Left lung (tissue), 10 donors: ENCODE results near the gene PAMR1. TPM values are rescaled to one million over a fixed set of nuclear protein-coding genes. Genes with fewer than 3 reads are reported as not detected.

Experiments
- ATAC-seq: fragments of 200-7000 bp; cut with Tn5 transposase; one replicate; pipeline ENCODE4 v1.9.1; 2020; ENCODE audit warnings: moderate library complexity
- DNase-seq, 4 donors: peaks; one replicate each; pipeline ENCODE4 v3.0.0-alpha.2; 2013 to 2020
- H3K27ac ChIP-seq, 2 donors: fragments of 200-600 bp; sonication (generic) in 1 of 2; one replicate each; pipeline versions ENCODE4 v1.5.0 to v1.8.0; 2020 to 2021
- H3K27me3 ChIP-seq, 2 donors: fragments of 200-600 bp; sonication (generic) in 1 of 2; one replicate each; pipeline versions ENCODE4 v1.5.0 to v1.8.0; 2020 to 2021
- H3K36me3 ChIP-seq, 2 donors: fragments of 200-600 bp; sonication (generic) in 1 of 2; one replicate each; pipeline versions ENCODE4 v1.5.0 to v1.8.0; 2020 to 2021
- H3K4me1 ChIP-seq, 2 donors: fragments of 200-600 bp; one replicate each; pipeline ENCODE4 v1.8.0; 2021
- H3K4me3 ChIP-seq, 2 donors: fragments of 200-600 bp; sonication (generic) in 1 of 2; one replicate each; pipeline versions ENCODE4 v1.5.0 to v1.8.0; 2020 to 2021; ENCODE audit warnings: mild to moderate bottlenecking in 1 of 2
- H3K9me3 ChIP-seq, 2 donors: fragments of 200-600 bp; sonication (generic) in 1 of 2; one replicate each; pipeline versions ENCODE4 v1.5.0 to v1.8.0; 2020 to 2021
- intact Hi-C, 2 donors: fragments of 100-400 bp; cut with DNase I; formaldehyde crosslinking; loops; one replicate each; pipeline versions ENCODE4 v1.11.2 to v1.14.2; 2022
- polyA plus RNA-seq, 6 donors: library from polyadenylated mRNA; unstranded; fragments of 120-200 nt; gene quantifications; one replicate each; pipeline ENCODE4 v1.2.1, GENCODE V29; 2013; ENCODE audit not compliant: insufficient read length in 6 of 6
- total RNA-seq, 2 donors: library from RNA; stranded (reverse); fragmentation: NEBNext Ultra II Directional; extraction: Animal tissue kit (Norgen Biotek cat#: 25700); gene quantifications; one replicate each; pipeline ENCODE4 v1.2.1, GENCODE V29; 2021
- TF ChIP-seq, protein P1 (sequence below), 2 donors: fragments of 200-600 bp; sonication (generic) in 1 of 2; IDR thresholded peaks; one replicate each; pipeline versions ENCODE4 v1.5.0 to v1.8.0; 2021; ENCODE audit warnings: antibody characterized with exemption in 2 of 2
- donor health status: DM: no; HTN: yes; CAD: no.
- donor health status: DM: no; HTN: no; CAD: no.

PAMR1 gene
- total and polyA plus RNA-seq, 8 donors: 0.65 to 14.4 (median 9.1) TPM

DNA sequence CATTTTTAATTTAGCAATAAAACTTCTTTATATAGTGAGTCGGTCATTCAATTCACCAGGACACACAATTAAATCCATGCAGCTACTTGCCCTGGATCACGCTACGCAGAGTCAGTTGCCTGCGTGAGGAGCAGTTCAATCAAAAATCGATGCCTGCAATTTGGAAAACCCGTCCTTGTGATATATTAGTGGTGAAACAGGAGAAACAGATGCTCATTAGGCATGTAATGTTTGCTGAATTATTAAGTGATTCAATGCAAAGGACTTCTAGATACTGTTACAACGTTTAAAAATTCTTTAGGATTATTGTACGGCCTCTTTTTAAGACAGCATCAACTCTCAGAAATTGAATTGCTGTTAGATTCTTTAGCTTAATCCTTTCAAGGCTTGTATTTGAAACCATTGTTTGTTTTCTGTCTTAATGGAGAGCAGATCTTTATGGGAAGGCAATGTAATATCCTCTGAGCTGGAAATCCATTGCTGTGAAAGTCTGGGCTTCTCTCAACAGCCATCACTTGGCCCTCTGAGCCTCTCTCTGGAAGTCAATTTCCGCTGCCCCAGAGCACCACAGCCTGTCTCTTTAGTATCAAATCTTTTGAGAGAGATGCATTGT lies 20.1 kb upstream of the PAMR1 start:
- TF ChIP-seq, protein P1, sequence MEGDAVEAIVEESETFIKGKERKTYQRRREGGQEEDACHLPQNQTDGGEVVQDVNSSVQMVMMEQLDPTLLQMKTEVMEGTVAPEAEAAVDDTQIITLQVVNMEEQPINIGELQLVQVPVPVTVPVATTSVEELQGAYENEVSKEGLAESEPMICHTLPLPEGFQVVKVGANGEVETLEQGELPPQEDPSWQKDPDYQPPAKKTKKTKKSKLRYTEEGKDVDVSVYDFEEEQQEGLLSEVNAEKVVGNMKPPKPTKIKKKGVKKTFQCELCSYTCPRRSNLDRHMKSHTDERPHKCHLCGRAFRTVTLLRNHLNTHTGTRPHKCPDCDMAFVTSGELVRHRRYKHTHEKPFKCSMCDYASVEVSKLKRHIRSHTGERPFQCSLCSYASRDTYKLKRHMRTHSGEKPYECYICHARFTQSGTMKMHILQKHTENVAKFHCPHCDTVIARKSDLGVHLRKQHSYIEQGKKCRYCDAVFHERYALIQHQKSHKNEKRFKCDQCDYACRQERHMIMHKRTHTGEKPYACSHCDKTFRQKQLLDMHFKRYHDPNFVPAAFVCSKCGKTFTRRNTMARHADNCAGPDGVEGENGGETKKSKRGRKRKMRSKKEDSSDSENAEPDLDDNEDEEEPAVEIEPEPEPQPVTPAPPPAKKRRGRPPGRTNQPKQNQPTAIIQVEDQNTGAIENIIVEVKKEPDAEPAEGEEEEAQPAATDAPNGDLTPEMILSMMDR (IDR thresholded peaks at IDR 0.05): no peak
- DNase-seq (no peak), ATAC-seq (no peak)
- Histone ChIP-seq H3K9me3 (no peaks in the 10 kb centered on the region), H3K27ac (no peak overlapping the region), H3K4me1 (no peaks in the 10 kb centered on the region), H3K36me3 (no peaks in the 10 kb centered on the region), H3K4me3 (no peak overlapping the region), H3K27me3 (peaks cover 0 to 4% of the 10 kb centered on the region in 2 donors)
- intact Hi-C loops: no loop called here

DNA sequence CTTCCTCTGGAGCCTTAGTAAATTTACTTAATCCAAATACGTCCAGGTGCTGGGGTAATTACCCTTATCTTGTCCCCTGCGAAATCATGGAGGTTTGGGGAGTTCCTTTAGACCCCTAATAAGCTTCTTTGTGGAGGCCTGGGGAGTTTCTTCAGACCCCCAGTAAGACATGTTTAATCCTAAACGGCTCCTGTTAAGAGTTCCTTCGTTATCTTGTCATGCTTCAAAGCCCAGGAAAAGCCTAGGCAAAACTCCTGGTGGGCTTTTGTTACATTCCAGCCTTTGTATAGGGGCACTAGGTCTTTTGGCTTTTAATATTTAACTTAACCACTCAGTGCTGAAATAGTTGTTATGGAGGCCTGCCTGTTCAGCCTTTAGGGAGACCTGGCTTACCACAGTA lies 18.1 kb upstream of the PAMR1 start:
- H3K36me3 ChIP-seq: no peaks in the 10 kb centered on the region
- DNase-seq (no peak), ATAC-seq (no peak)
- H3K27me3 ChIP-seq: no peaks in the 10 kb centered on the region
- H3K4me3 ChIP-seq: no peak overlapping the region
- H3K4me1 ChIP-seq: no peaks in the 10 kb centered on the region
- TF ChIP-seq, protein P1 (IDR thresholded peaks at IDR 0.05): no peak
- no peak overlapping the region for H3K27ac ChIP-seq
- no peaks in the 10 kb centered on the region for H3K9me3 ChIP-seq
- intact Hi-C loops: no loop called here

DNA sequence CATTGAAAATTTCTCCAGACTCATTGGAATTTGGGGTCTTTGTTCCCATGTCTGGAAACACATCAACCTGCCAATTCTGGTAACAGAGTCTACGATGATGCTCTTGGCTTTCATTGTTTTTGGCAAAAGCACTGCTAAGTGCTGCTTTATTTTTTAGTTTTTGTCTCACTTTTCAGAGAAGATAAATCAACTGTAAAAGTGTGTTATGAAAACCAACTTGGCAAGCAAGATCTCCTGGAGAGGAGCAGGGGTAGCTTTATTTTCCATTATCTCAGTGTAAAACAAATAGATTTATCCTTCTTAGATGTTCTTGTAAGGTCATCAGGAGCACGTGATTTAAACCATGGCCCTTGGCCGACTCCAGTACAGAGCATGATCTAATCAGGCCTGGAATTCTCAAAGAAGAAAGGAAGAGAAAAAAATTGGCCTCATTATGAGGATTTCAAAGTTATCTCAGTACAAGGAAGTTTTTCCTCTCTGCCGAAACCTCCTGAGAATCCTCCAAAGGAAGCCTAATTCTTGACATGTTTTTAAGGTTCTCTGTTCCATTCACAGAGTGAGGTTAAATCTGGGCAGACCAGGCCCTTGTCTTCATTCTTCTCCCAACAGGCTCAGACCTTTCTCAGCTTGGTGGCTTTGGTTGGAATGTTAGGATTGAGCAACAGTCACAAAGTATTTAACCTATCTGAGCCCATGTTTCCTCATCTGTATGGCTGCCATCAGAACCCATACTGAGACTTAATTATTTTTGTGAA lies 16.4 kb upstream of the PAMR1 start:
- H3K27ac ChIP-seq: peak overlapping the region in 1 of 2 donors; percentile 37
- no peaks in the 10 kb centered on the region for H3K4me1 ChIP-seq
- ATAC-seq (peak; percentile 63), DNase-seq (peak in 3 of 4 donors; percentile 57 to 78 (median 60))
- H3K4me3 ChIP-seq: no peak overlapping the region
- no peaks in the 10 kb centered on the region for H3K36me3 ChIP-seq
- TF ChIP-seq, protein P1 (IDR thresholded peaks at IDR 0.05): no peak
- H3K27me3 ChIP-seq: no peaks in the 10 kb centered on the region
- H3K9me3 ChIP-seq: no peaks in the 10 kb centered on the region
- intact Hi-C loops: no loop called here

DNA sequence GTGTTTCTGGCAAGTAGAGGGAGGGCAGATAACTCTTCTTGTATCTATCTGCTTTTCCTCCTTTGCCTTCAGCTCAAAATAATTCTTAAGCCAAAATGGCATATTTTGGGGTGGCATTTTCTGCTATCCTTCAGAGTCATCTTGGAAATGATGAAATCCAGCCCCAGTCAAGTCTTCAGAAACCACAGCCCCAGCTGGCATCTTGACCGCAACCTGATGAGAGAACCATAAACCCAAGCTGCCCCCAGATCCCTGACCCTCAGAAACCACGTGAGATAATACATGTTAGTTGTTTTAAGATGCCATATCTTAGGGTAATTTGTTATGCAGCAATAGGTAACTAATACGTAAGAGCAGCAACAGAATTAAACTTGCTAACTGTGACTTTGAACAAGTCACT lies 15.1 kb upstream of the PAMR1 start:
- no peak for ATAC-seq
- intact Hi-C loops: no loop called here
- Histone ChIP-seq H3K27me3 (no peaks in the 10 kb centered on the region), H3K9me3 (no peaks in the 10 kb centered on the region), H3K4me1 (no peaks in the 10 kb centered on the region), H3K36me3 (no peaks in the 10 kb centered on the region), H3K27ac (peak overlapping the region in 1 of 2 donors; percentile 67), H3K4me3 (no peak overlapping the region)
- no peak for DNase-seq
- TF ChIP-seq, protein P1 (IDR thresholded peaks at IDR 0.05): no peak

DNA sequence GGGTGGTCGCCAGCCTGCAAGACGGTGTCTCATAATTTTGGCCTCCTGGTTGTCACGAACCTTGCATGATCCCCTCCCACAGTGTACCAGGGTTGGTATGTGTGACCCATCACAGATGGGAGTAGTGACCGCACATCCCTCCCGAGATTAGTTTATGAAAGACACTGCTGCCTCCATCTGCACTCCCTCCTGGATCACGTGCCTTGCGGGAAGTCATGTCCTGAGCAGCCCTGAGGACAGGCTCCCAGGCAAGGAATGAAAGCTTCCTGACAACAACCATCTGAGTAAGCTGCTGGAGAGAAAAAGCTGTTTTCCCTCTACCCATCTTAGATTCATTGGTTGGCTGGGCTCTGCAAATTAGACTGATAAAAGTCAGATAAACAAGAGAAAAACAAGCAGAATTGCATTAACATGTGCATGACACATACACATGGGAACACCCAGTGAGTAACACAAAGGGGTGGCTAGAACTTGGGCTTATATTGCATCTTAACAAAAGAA lies 14.4 kb upstream of the PAMR1 start:
- Histone ChIP-seq H3K27me3 (no peaks in the 10 kb centered on the region), H3K36me3 (no peaks in the 10 kb centered on the region), H3K27ac (peak overlapping the region in 1 of 2 donors; percentile 67), H3K9me3 (no peaks in the 10 kb centered on the region), H3K4me3 (no peak overlapping the region), H3K4me1 (no peaks in the 10 kb centered on the region)
- TF ChIP-seq, protein P1 (IDR thresholded peaks at IDR 0.05): no peak
- DNase-seq (peak in 2 of 4 donors; percentile 61 to 64), ATAC-seq (peak; percentile 68)
- intact Hi-C loops: no loop called here
